Gastrocnemius medialis (tissue), 4 donors: ENCODE data around the gene ACTA2.

Experiments
- POLR2A ChIP-seq, 2 donors: fragments of 450-650 bp; IDR thresholded peaks; one replicate each; pipeline ENCODE4 v1.6.1; 2017; ENCODE audit warnings: antibody characterized with exemption in 2 of 2, mild to moderate bottlenecking in 2 of 2, moderate library complexity in 2 of 2
- TF ChIP-seq, protein P1 (sequence below), 5 experiments: fragments of 450-650 bp in 3 of 5; fragments of 200-600 bp in 2 of 5; sonication (generic) in 2 of 5; IDR thresholded peaks in 4 of 5; conservative IDR thresholded peaks in 1 of 5; 1 replicate in 4 of 5; 2 replicates in 1 of 5; pipeline ENCODE4 v1.5.1; 2016 to 2019; ENCODE audit warnings: antibody characterized with exemption in 5 of 5, mild to moderate bottlenecking in 3 of 5, moderate library complexity in 3 of 5

GRCh38 chr10:88895250-88895649 is 57.3 kb downstream of the ACTA2 start:
- TF ChIP-seq, protein P1, sequence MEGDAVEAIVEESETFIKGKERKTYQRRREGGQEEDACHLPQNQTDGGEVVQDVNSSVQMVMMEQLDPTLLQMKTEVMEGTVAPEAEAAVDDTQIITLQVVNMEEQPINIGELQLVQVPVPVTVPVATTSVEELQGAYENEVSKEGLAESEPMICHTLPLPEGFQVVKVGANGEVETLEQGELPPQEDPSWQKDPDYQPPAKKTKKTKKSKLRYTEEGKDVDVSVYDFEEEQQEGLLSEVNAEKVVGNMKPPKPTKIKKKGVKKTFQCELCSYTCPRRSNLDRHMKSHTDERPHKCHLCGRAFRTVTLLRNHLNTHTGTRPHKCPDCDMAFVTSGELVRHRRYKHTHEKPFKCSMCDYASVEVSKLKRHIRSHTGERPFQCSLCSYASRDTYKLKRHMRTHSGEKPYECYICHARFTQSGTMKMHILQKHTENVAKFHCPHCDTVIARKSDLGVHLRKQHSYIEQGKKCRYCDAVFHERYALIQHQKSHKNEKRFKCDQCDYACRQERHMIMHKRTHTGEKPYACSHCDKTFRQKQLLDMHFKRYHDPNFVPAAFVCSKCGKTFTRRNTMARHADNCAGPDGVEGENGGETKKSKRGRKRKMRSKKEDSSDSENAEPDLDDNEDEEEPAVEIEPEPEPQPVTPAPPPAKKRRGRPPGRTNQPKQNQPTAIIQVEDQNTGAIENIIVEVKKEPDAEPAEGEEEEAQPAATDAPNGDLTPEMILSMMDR (IDR thresholded peaks at IDR 0.05 in 4 of 5, conservative IDR thresholded peaks at IDR 0.05 in 1 of 5) = no peak
- no peak for TF ChIP-seq POLR2A (IDR thresholded peaks at IDR 0.05)
